Heart left ventricle (tissue), 13 donors: ENCODE results near the gene GREB1.

Experiments used
- CTCF ChIP-seq, 12 donors: fragments of 200-600 bp; sonication (generic) in 4 of 12; IDR thresholded peaks; one replicate each; pipeline versions ENCODE4 v1.5.0 to v1.8.0; 2018 to 2022; ENCODE audit warnings: antibody characterized with exemption in 12 of 12, mild to moderate bottlenecking in 5 of 12
- POLR2A ChIP-seq, 2 donors: fragments of 450-650 bp; IDR thresholded peaks; one replicate each; pipeline ENCODE4 v1.6.1; 2017; ENCODE audit warnings: antibody characterized with exemption in 2 of 2, mild to moderate bottlenecking in 2 of 2, moderate library complexity in 2 of 2
- donor health status: ischemic (EF 13 %, LVEDD 7.1; RV severe dilation, severe dysfunction).
- donor health status: DM: no; HTN: yes; CAD: no.
- donor health status: DM: no; HTN: no; CAD: no.
- donor health status: ischemic (EF 25% LVEDD 6.9; RV normal size, moderate dysfunction).
- donor health status: ischemic (EF 25% LVEDD 5.7; RV mildly dilated, moderate dysfunction).
- donor health status: ischemic (EF 35%, LVEDD 5.7; RV mildly dilated, moderate dysfunction).
- donor health status: nonischemic (EF 11% LVEDD 7.7; RV severe dilation, severe dysfunction).
- donor health status: DM: yes; HTN: yes; CAD: no.
- donor health status: PGD.
- donor health status: ischemic (EF 29% LVEDD 5.4; RV normal size, mild dysfunction).
- donor health status: nonischemic (EF 23%, LVEDD 6.1; RV moderate dilation, normal function).

- TF ChIP-seq CTCF (IDR thresholded peaks at IDR 0.05), result peak in 1 of 12 donors; percentile 3
- TF ChIP-seq POLR2A (IDR thresholded peaks at IDR 0.05), result no peak
Observed at GRCh38 chr2:11584525-11585056, 50.7 kb downstream of the GREB1 start.
